Measurements from ENCODE around the gene RHAG. TPM values are rescaled to one million over a fixed set of nuclear protein-coding genes. Genes with fewer than 3 reads are reported as not detected.

RHAG gene
- total RNA-seq, 2 donors from 2014 or later, result not detected

GRCh38 chr6:49646942-49647341 is 10.3 kb upstream of the RHAG start:
- H3K9me3 Mint-ChIP-seq, result no peaks in the 10 kb centered on the region
- no peaks in the 10 kb centered on the region for H3K27me3 ChIP-seq (ENCODE audit: control insufficient read depth, insufficient read depth, low read length, poor library complexity, severe bottlenecking)
- H3K27ac ChIP-seq (ENCODE audit: low read depth, low read length), result no peak overlapping the region
- H3K4me3 Mint-ChIP-seq, result no peak overlapping the region
- H3K27ac Mint-ChIP-seq, result no peak overlapping the region
- H3K9me3 ChIP-seq (ENCODE audit: control insufficient read depth, low read length), result no peaks in the 10 kb centered on the region
- WGBS, 2 experiments (ENCODE audit: insufficient coverage in 1 of 2, insufficient read length in 1 of 2), result 88 to 96% methylated on average over 3 of the region's 4 CpGs
- no peaks in the 10 kb centered on the region for H3K36me3 Mint-ChIP-seq (ENCODE audit: low read depth)
- no peaks in the 10 kb centered on the region for H3K27me3 Mint-ChIP-seq (ENCODE audit: insufficient read depth)
- TF ChIP-seq, protein P1, sequence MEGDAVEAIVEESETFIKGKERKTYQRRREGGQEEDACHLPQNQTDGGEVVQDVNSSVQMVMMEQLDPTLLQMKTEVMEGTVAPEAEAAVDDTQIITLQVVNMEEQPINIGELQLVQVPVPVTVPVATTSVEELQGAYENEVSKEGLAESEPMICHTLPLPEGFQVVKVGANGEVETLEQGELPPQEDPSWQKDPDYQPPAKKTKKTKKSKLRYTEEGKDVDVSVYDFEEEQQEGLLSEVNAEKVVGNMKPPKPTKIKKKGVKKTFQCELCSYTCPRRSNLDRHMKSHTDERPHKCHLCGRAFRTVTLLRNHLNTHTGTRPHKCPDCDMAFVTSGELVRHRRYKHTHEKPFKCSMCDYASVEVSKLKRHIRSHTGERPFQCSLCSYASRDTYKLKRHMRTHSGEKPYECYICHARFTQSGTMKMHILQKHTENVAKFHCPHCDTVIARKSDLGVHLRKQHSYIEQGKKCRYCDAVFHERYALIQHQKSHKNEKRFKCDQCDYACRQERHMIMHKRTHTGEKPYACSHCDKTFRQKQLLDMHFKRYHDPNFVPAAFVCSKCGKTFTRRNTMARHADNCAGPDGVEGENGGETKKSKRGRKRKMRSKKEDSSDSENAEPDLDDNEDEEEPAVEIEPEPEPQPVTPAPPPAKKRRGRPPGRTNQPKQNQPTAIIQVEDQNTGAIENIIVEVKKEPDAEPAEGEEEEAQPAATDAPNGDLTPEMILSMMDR (conservative IDR thresholded peaks at IDR 0.05), result no peak
- peaks cover 13% of the 10 kb centered on the region for H3K4me1 Mint-ChIP-seq
- H3K9ac ChIP-seq (ENCODE audit: extremely low read depth, low read length, poor library complexity, severe bottlenecking), result no peak overlapping the region
- H3K36me3 ChIP-seq (ENCODE audit: control insufficient read depth, insufficient read depth, low read length), result no peaks in the 10 kb centered on the region
- H3K4me1 ChIP-seq (ENCODE audit: control insufficient read depth, insufficient read depth, low read length), result peaks cover 5% of the 10 kb centered on the region
- no peak overlapping the region for H3K4me3 ChIP-seq (ENCODE audit: low read length)
- DNase-seq, result no peak

GRCh38 chr6:49646130-49646824 is 9.6 kb upstream of the RHAG start:
- H3K27ac Mint-ChIP-seq, result no peak overlapping the region

DNA sequence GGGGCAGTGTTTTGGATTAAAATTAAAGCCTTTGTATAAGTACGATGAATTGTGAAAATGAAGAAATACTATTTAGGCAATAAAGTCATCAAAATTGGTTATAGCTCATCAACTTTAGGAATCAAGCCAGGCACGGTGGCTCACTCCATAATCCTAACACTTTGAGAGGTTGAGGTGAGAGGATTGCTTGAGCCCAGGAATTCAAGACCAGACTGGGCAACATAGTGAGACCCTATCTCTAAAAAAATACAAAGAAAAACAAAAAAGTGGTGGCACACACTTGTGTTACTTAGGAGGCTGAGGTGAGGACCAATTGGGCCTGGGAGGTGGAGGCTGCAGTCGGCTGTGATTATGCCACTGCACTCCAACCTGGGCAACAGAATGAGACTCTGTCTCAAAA is 8.5 kb upstream of the RHAG start:
- Mint-ChIP-seq H3K4me1 (peaks cover 7% of the 10 kb centered on the region), H3K27me3 (ENCODE audit: insufficient read depth) (no peaks in the 10 kb centered on the region), H3K27ac (no peak overlapping the region), H3K9me3 (no peaks in the 10 kb centered on the region), H3K36me3 (ENCODE audit: low read depth) (no peaks in the 10 kb centered on the region), H3K4me3 (no peak overlapping the region)
- Histone ChIP-seq H3K27ac (ENCODE audit: low read depth, low read length) (no peak overlapping the region), H3K4me3 (ENCODE audit: low read length) (no peak overlapping the region), H3K4me1 (ENCODE audit: control insufficient read depth, insufficient read depth, low read length) (peaks cover 5% of the 10 kb centered on the region), H3K9ac (ENCODE audit: extremely low read depth, low read length, poor library complexity, severe bottlenecking) (no peak overlapping the region), H3K9me3 (ENCODE audit: control insufficient read depth, low read length) (no peaks in the 10 kb centered on the region), H3K36me3 (ENCODE audit: control insufficient read depth, insufficient read depth, low read length) (no peaks in the 10 kb centered on the region), H3K27me3 (ENCODE audit: control insufficient read depth, insufficient read depth, low read length, poor library complexity, severe bottlenecking) (no peaks in the 10 kb centered on the region)
- no peak for DNase-seq
- 90 to 94% methylated on average over 2 to 3 of the region's 3 CpGs for WGBS, 2 experiments (ENCODE audit: insufficient coverage in 1 of 2, insufficient read length in 1 of 2)
- TF ChIP-seq, protein P1 (conservative IDR thresholded peaks at IDR 0.05), result no peak

More at GRCh38 chr6:49646130-49646824, 9.6 kb upstream of the RHAG start:
- no peak for DNase-seq
- Histone ChIP-seq H3K27me3 (ENCODE audit: control insufficient read depth, insufficient read depth, low read length, poor library complexity, severe bottlenecking) (no peaks in the 10 kb centered on the region), H3K9me3 (ENCODE audit: control insufficient read depth, low read length) (no peaks in the 10 kb centered on the region), H3K9ac (ENCODE audit: extremely low read depth, low read length, poor library complexity, severe bottlenecking) (no peak overlapping the region), H3K27ac (ENCODE audit: low read depth, low read length) (no peak overlapping the region), H3K4me1 (ENCODE audit: control insufficient read depth, insufficient read depth, low read length) (peaks cover 5% of the 10 kb centered on the region), H3K4me3 (ENCODE audit: low read length) (no peak overlapping the region), H3K36me3 (ENCODE audit: control insufficient read depth, insufficient read depth, low read length) (no peaks in the 10 kb centered on the region)
- Mint-ChIP-seq H3K4me1 (peaks cover 13% of the 10 kb centered on the region), H3K36me3 (ENCODE audit: low read depth) (no peaks in the 10 kb centered on the region), H3K27me3 (ENCODE audit: insufficient read depth) (no peaks in the 10 kb centered on the region), H3K9me3 (no peaks in the 10 kb centered on the region), H3K4me3 (no peak overlapping the region)
- TF ChIP-seq, protein P1 (conservative IDR thresholded peaks at IDR 0.05), result no peak
- WGBS, 2 experiments (ENCODE audit: insufficient coverage in 1 of 2, insufficient read length in 1 of 2), result 93 to 100% methylated on average over 2 to 3 of the region's 3 CpGs

Data from endodermal cell (in vitro differentiated cells).